ENCODE measurements around the gene ABCA6.

DNA sequence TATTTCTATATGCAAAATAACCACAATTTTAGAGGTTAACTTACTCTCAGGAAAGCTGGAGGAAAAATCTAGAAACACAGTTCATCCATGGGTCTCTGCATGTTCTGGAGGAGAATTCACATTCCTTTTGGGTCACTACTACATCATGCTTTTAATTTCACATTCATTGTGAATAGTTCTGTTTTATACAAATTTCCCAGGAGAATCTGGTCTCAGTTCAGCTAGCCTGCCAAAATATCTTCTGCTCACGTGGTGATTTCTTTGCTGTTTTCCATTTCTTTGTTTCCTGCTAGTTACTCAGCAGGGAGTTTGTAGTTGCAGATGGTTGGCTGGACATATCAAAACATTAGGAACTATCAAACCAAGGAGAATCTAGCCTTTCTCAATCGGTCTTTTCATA lies 80.9 kb downstream of the ABCA6 start, which contains the start of gene ABCA9:
- TF ChIP-seq, protein P1, sequence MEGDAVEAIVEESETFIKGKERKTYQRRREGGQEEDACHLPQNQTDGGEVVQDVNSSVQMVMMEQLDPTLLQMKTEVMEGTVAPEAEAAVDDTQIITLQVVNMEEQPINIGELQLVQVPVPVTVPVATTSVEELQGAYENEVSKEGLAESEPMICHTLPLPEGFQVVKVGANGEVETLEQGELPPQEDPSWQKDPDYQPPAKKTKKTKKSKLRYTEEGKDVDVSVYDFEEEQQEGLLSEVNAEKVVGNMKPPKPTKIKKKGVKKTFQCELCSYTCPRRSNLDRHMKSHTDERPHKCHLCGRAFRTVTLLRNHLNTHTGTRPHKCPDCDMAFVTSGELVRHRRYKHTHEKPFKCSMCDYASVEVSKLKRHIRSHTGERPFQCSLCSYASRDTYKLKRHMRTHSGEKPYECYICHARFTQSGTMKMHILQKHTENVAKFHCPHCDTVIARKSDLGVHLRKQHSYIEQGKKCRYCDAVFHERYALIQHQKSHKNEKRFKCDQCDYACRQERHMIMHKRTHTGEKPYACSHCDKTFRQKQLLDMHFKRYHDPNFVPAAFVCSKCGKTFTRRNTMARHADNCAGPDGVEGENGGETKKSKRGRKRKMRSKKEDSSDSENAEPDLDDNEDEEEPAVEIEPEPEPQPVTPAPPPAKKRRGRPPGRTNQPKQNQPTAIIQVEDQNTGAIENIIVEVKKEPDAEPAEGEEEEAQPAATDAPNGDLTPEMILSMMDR (IDR thresholded peaks at IDR 0.05), result no peak
- no peak for TF ChIP-seq EZH2phosphoT487 (IDR thresholded peaks at IDR 0.05)

All from neural progenitor cell (in vitro differentiated cells).